IPS-15b (cell line): ENCODE data around the gene AOPEP.

Source experiments
- H3K27me3 ChIP-seq: one replicate; pipeline ENCODE4 v1.6.1; 2013; ENCODE audit warnings: low read length; ENCODE audit not compliant: control insufficient read depth, insufficient read depth
- H3K36me3 ChIP-seq: one replicate; pipeline ENCODE4 v1.6.1; 2013; ENCODE audit warnings: low read length; ENCODE audit not compliant: control insufficient read depth, insufficient read depth
- H3K4me1 ChIP-seq: one replicate; pipeline ENCODE4 v1.6.1; 2013; ENCODE audit warnings: mild to moderate bottlenecking, low read length; ENCODE audit not compliant: control insufficient read depth, insufficient read depth
- H3K4me3 ChIP-seq: one replicate; pipeline ENCODE4 v1.5.1; 2013; ENCODE audit warnings: low read depth, low read length
- H3K9ac ChIP-seq: one replicate; pipeline ENCODE4 v1.6.1; 2013; ENCODE audit warnings: low read depth, mild to moderate bottlenecking, low read length
- H3K9me3 ChIP-seq: one replicate; pipeline ENCODE4 v1.6.1; 2013; ENCODE audit warnings: mild to moderate bottlenecking, low read length; ENCODE audit not compliant: control insufficient read depth, insufficient read depth

AOPEP gene

DNA sequence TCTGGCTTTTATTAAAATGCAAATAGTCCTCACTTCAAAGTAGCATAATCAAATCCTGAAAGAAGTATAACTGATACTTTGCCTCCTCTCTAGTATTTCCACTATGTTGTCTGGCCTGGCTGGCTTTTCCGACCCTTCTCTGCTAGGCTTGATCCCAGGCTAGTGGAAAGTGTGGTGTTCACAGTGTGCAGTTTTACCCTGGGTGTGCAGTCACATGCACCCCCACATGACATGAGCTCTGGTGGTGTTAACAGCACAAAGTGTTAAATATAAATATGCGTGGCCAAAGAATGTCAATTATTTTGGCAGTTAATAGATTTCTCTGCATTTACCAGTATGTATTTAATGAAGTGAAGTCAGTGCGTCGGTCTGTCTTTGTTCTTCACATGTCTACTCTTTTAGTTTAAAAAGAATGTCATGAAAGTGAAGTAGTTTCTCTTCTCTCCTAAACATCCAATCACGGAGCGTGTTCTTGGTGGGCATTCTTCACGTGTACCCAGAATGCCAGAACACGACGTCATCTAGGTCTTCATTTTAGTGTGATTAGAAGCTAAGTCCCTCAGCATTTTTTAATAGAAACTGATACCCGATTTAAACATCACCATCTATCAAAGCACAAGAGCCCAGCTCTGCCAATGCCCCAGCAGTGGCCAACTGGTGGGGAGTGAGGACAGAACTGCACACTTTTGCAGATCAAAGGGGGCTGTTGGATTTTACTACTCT, 304.6 kb downstream of the AOPEP start:
- no peaks in the 10 kb centered on the region for H3K9me3 ChIP-seq
- no peaks in the 10 kb centered on the region for H3K27me3 ChIP-seq
- no peak overlapping the region for H3K9ac ChIP-seq
- no peaks in the 10 kb centered on the region for H3K36me3 ChIP-seq
- no peaks in the 10 kb centered on the region for H3K4me1 ChIP-seq
- no peak overlapping the region for H3K4me3 ChIP-seq

DNA sequence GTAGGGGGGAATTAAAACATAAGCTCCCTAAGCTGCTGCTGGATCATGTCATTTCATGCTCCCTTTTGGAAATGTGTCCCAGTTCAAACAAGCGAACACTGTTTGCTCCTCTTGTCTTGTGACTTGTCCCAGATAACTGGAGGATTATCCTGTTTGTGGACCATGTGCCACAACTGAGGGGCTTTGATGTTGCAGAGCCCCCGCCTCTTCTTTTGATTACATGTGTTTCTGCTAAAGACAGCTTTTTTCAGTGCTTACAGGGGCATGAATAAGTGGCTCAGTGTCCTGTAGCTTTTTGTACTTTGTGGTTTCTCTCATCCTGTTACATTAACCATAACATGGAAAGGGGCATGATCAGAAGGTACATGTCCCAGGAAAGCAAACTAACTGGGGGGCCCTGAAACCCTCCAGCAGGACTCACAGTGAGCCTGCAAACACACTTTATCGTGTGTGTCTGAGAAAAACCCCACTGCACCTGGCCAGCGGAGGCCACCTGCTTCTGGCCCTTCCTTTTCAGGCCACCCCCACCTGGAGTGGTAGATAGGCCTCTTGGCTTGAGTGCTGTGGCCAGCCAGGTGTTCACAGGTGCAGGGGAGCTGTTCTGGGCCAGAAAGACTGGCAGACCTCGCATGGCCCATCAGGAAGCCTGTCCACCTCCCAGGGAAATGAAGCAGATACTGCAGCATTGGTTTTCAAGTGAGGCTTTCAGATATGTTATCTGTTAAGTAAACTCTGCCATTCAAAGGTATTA, 305.4 kb downstream of the AOPEP start:
- no peaks in the 10 kb centered on the region for H3K9me3 ChIP-seq
- no peaks in the 10 kb centered on the region for H3K36me3 ChIP-seq
- H3K9ac ChIP-seq, result no peak overlapping the region
- H3K27me3 ChIP-seq, result no peaks in the 10 kb centered on the region
- no peak overlapping the region for H3K4me3 ChIP-seq
- no peaks in the 10 kb centered on the region for H3K4me1 ChIP-seq

DNA sequence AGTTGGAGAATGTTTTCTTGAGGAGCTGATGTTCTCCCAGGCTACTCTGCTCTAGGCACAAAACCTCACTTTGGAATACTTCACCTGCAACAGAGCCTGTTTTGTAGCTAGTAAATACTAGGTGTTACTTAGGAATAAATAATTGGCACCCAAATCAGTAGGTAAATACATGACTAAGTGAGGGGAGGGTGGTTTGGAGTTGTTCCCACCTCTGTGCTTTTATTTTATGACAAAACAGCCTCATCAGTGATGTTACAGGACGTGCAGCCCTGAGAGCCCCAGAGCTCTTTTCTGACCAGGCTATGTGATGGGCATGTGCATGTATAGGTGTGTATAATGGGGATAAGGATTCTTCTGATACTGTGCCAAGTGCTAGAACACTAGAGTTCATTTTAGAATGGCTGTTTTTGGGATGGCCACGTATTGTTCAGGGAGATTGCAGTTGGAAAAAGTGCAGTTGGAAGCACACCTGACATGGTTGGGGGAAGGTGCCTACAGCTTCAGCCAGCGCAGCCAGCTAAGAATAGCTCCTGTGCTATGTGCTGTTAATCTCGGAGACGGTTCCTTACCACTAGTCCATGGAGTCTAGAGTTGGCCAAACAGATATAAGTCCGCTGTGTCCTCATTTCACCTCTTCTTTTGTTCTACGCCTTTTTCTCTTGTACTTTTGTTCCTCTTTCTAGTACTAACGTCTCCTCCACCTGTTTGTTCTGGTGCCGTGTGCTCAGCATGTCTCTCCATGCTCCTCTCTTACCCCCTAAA, 306.3 kb downstream of the AOPEP start:
- Histone ChIP-seq H3K36me3 (no peaks in the 10 kb centered on the region), H3K27me3 (no peaks in the 10 kb centered on the region), H3K9ac (no peak overlapping the region), H3K4me3 (no peak overlapping the region), H3K9me3 (no peaks in the 10 kb centered on the region), H3K4me1 (no peaks in the 10 kb centered on the region)

DNA sequence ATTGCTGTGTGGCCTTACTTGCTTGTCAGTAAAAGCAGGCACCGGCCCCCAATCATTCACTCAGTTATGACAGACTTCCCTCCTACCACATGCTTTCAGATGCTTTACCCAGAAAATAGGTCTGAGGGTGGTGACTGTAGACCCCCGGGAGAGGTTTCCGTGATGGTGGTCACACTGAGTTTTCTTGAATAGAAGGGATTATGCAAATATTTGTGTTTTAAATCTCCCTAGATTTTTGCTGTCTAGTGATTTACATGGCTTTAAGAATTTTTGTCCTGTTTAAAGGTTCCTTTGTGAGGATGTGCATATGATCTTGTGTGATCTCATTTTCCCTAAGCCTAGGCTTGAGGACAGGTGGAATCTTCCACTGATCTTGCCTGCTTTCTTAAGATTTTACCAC, 309.3 kb downstream of the AOPEP start:
- H3K4me1 ChIP-seq, result no peaks in the 10 kb centered on the region
- no peak overlapping the region for H3K9ac ChIP-seq
- H3K4me3 ChIP-seq, result no peak overlapping the region
- H3K9me3 ChIP-seq, result no peaks in the 10 kb centered on the region
- no peaks in the 10 kb centered on the region for H3K36me3 ChIP-seq
- H3K27me3 ChIP-seq, result no peaks in the 10 kb centered on the region

DNA sequence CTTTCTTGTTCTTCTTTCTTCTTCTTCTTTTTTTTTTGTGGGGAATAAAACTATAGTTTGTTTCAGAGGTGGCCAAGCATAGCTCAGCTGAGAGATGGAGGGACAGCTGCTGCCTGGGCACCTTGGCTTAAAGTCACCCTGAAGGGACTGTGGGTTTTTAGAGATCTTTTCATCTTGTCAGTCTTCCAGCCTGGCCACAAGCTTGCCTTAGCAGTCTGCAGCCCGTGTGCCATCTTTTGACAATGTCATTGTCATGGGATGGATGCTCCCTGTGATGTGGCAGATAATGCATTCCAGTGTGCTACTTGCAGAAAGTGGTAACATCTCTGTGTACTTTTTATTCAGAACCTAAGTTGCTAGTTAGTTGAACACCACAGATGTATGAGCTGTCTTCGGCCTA, 310.2 kb downstream of the AOPEP start:
- H3K4me1 ChIP-seq, result no peaks in the 10 kb centered on the region
- no peaks in the 10 kb centered on the region for H3K36me3 ChIP-seq
- no peak overlapping the region for H3K9ac ChIP-seq
- H3K9me3 ChIP-seq, result no peaks in the 10 kb centered on the region
- H3K27me3 ChIP-seq, result no peaks in the 10 kb centered on the region
- H3K4me3 ChIP-seq, result no peak overlapping the region

DNA sequence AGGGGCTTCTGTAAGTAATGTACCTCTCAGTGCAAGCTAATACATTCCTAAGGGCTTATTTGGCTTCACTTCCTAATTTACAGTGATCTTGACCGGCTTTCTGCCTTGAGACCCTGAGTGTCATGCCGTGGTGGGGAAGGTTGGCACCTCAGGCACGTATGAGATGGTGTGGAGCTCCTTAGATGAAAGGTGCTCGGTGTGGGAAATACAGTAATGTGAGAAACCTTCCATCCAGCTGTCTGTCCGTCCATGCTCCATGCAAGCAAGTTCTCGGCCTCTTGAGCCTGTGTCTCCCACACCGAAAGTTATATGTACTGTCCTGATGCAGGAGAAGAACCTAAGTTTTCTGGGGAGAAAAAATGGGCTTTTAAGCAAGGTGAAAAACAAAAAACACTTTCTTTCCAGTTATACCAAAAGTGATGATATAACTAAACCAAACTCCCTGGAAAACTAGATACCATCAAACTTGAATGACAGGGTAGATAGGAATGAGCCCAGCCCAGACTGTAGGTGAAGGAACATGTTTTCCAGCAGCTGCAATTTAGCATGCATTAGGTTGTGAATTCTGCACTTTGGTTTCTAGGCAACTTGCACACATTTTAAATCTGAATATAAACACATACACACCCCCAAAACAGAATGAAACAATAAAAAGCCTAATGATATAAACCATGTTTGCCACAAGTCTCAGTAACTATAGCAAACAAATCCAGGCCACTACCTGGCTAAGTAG, 311.5 kb downstream of the AOPEP start:
- Histone ChIP-seq H3K4me1 (no peaks in the 10 kb centered on the region), H3K27me3 (no peaks in the 10 kb centered on the region), H3K9me3 (no peaks in the 10 kb centered on the region), H3K9ac (no peak overlapping the region), H3K36me3 (no peaks in the 10 kb centered on the region), H3K4me3 (no peak overlapping the region)

DNA sequence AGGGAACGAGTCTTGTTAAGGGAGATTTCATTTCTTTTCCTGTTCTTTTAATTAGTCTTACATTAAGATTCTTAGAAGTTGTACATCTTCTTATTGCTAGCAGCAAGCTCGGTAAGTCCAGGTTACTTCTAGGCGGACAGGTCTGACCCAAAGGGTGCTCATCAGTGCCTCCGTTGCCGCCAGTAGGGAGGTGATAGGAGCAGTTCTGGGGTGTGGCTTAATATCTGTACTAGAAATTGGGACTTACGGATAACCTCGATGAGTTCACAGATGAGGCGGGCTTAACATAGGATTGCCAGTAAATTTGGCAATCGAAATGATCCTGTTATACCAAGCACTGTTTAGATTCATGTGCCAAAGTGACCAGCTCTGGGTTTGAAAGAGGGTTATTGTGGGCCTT, 312.2 kb downstream of the AOPEP start:
- H3K9ac ChIP-seq, result no peak overlapping the region

DNA sequence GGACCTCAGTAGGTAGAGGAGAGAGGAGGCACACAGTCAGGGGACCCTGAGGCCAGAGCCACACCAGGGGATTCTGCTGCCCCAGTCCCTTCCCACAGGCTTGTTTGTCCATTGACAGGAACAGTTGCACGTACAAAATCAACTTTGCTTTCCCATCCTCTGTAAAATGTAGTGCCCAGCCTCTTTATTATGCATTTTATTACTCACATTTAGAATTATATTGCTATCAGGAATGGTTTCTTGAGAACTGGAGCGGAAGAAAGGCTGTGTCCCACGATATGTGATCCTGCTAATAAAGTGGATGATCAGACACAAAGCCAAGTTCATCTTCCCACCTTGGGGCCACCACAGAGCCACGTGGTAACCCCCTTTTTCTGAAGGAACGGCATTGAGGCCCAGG, 313.6 kb downstream of the AOPEP start:
- H3K4me1 ChIP-seq, result no peaks in the 10 kb centered on the region
- no peak overlapping the region for H3K4me3 ChIP-seq
- H3K27me3 ChIP-seq, result peaks cover 3% of the 10 kb centered on the region
- H3K36me3 ChIP-seq, result no peaks in the 10 kb centered on the region
- no peak overlapping the region for H3K9ac ChIP-seq
- H3K9me3 ChIP-seq, result no peaks in the 10 kb centered on the region

More for the DNA sequence above, 312.2 kb downstream of the AOPEP start:
- Histone ChIP-seq H3K9me3 (no peaks in the 10 kb centered on the region), H3K36me3 (no peaks in the 10 kb centered on the region), H3K27me3 (no peaks in the 10 kb centered on the region), H3K4me3 (no peak overlapping the region), H3K4me1 (no peaks in the 10 kb centered on the region)

DNA sequence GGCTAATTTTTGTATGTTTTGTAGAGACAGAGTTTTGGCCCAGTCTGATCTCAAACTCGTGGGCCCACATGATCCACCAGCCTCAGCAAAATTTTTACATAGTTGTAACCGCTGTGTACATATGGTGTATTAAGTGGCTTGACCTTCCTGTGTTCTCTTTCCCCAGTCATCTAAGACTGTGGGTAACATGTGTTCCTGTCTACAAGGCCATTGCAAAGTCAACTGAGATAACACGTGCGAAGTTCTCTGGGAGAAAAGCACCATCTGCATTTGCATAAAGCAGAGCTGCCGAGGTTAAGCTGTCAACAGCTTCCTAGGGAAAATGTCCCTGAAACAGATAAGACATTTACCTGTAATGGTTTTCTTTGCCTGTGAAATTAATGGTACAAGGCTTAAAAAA, 317.3 kb downstream of the AOPEP start:
- no peaks in the 10 kb centered on the region for H3K9me3 ChIP-seq
- H3K4me3 ChIP-seq, result no peak overlapping the region
- H3K9ac ChIP-seq, result no peak overlapping the region
- peaks cover 8% of the 10 kb centered on the region for H3K4me1 ChIP-seq
- H3K36me3 ChIP-seq, result no peaks in the 10 kb centered on the region
- H3K27me3 ChIP-seq, result peaks cover 31% of the 10 kb centered on the region

DNA sequence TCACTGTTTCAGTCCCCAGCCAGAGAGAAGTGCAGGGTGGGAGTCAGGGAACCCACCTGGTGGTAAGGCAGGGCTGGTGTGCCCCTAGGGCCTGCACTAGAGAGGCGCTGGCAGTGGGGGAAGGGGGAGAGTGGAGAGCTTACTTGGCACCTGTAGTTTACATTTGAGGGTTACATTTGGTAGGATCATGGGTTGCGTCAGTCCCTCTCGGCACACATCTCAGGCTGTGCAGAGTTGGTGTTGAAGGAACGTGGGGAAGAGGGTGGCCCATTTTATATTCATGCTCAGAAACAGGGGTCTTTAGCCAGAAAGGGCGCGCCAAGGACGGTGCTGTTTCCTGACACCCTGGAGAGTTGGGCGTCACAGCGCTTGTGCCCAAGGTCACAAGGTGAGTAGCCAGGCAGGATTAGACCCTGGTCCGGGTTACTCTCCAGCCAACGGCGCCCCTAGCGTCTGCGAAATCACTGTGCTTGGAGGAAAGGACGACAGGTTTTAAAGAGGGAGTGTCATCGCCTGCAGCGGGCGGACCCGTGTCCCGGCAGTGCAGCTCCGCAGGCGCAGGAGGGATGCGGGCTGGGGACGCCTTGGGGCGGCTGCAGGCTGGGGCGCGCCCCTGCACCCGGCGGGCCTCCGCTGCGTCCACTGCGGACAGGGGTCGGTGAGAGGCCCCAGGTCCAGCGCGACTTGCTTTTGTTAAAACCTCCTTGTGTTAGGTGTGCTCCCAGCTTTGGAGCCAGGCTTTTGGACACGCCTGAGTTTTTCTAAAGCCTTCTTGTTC, 318.4 kb downstream of the AOPEP start:
- H3K9me3 ChIP-seq, result no peaks in the 10 kb centered on the region
- H3K9ac ChIP-seq, result peak overlapping the region; percentile 28
- peak overlapping the region; percentile 30 for H3K4me3 ChIP-seq
- H3K27me3 ChIP-seq, result peaks cover 41% of the 10 kb centered on the region
- H3K4me1 ChIP-seq, result peaks cover 8% of the 10 kb centered on the region
- H3K36me3 ChIP-seq, result no peaks in the 10 kb centered on the region

DNA sequence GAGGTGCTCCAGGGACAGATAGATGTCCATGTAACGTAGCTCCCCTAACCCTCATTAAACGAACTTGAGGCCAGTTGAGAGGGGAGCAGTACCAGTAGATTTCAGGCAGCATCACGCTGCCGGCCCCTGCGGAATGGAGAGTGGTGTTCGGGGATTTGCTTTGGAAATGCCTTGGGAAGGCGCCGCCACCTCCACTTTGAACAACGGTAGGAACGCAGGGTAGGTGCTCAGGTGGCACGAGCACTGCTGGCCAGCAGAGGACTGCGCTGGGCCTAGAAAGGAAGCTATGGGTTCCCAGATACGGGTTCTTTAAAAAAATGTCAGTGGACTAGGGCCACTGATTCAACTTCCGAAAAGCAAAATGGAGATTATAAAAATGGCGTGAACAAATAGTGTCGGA, 319.3 kb downstream of the AOPEP start:
- H3K4me3 ChIP-seq, result peak overlapping the region; percentile 30
- peaks cover 8% of the 10 kb centered on the region for H3K4me1 ChIP-seq
- H3K9ac ChIP-seq, result no peak overlapping the region
- peaks cover 46% of the 10 kb centered on the region for H3K27me3 ChIP-seq
- no peaks in the 10 kb centered on the region for H3K9me3 ChIP-seq
- no peaks in the 10 kb centered on the region for H3K36me3 ChIP-seq
